ENCODE measurements around the gene NF1.

NF1 gene

DNA sequence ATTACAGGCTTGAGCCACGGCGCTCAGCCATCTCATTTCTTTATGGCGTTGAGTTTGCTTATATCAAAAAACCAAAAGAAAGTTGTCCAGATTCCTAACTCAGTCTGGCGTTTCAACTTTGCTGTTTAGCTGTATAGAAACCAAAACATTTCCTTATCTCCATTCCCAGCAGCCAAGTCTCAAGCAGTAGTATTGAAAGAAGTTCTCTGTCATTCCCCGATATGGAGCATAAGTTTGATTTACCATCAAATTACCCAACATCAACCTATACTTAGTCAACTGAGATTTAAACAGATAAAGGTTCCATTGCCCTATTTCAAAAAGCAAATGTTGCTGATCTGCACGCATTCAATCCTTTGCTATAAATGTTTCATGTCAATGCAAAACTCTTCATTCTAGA is 269.2 kb downstream of the NF1 start:
- Histone ChIP-seq H3K36me3 (ENCODE audit: insufficient read depth) (no peaks in the 10 kb centered on the region), H3K4me3 (IDR thresholded peaks at IDR 0.05; ENCODE audit: insufficient read depth, low read depth, low read length) (no peak overlapping the region), H4K20me1 (ENCODE audit: insufficient read depth) (no peaks in the 10 kb centered on the region), H3K79me2 (ENCODE audit: insufficient read depth, low read depth) (no peaks in the 10 kb centered on the region), H3K9ac (no peak overlapping the region), H3K4me2 (no peak overlapping the region), H3K4me1 (ENCODE audit: low read depth, poor library complexity, severe bottlenecking) (no peaks in the 10 kb centered on the region), H3K27me3 (ENCODE audit: insufficient read depth, low read depth) (no peaks in the 10 kb centered on the region), H3K27ac (no peak overlapping the region), H2AFZ (ENCODE audit: low read depth) (no peak overlapping the region)
- no peak for TF ChIP-seq CTCF (conservative IDR thresholded peaks at IDR 0.05; ENCODE audit: low read depth, low read length)

DNA sequence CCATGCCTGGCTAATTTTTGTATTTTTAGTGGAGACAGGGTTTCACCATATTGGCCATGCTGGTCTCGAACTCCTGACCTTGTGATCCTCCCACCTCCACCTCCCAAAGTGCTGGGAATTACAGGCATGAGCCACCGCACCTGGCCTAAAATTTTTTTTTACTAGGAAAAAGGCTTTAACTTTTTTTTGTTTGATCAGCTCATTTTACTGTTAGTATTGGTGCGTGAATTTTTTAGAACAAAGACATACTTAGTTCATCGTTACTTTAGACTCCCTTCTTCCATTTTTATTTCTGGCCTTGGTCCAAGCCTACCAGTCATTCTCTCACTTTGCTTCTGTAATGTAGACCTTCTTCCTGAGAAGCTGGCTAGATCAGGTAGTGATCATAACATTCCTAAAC is 271.3 kb downstream of the NF1 start:
- Histone ChIP-seq H3K4me2 (no peak overlapping the region), H3K79me2 (ENCODE audit: insufficient read depth, low read depth) (no peaks in the 10 kb centered on the region), H3K27me3 (ENCODE audit: insufficient read depth, low read depth) (no peaks in the 10 kb centered on the region), H3K4me3 (IDR thresholded peaks at IDR 0.05; ENCODE audit: insufficient read depth, low read depth, low read length) (no peak overlapping the region), H2AFZ (ENCODE audit: low read depth) (no peak overlapping the region), H3K27ac (no peak overlapping the region), H3K4me1 (ENCODE audit: low read depth, poor library complexity, severe bottlenecking) (no peaks in the 10 kb centered on the region), H3K36me3 (ENCODE audit: insufficient read depth) (no peaks in the 10 kb centered on the region), H3K9ac (no peak overlapping the region), H4K20me1 (ENCODE audit: insufficient read depth) (no peaks in the 10 kb centered on the region)
- no peak for TF ChIP-seq CTCF (conservative IDR thresholded peaks at IDR 0.05; ENCODE audit: low read depth, low read length)

DNA sequence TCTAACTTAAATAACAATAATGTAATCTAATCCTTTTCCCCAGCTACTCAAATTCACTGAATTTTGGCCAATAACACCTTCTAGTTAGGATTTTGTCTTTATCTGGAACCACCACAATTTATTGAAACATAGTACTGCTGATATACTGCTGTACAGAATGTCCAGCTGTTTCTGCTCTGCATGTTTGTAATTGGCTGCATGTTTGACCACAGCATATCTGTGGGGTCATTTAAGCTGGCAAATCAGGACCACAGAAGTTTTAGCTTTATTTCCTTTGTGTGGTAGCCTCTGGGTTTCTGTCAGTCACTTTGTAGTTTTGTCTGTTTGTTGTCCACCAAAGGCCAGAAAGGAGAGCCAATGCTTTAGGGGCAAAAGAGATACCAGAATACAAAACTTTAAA is 274.5 kb downstream of the NF1 start:
- Histone ChIP-seq H3K36me3 (ENCODE audit: insufficient read depth) (no peaks in the 10 kb centered on the region), H3K27ac (no peak overlapping the region), H3K4me2 (no peak overlapping the region), H3K4me1 (ENCODE audit: low read depth, poor library complexity, severe bottlenecking) (peaks cover 8% of the 10 kb centered on the region), H4K20me1 (ENCODE audit: insufficient read depth) (no peaks in the 10 kb centered on the region), H3K79me2 (ENCODE audit: insufficient read depth, low read depth) (no peaks in the 10 kb centered on the region), H3K9ac (no peak overlapping the region), H3K4me3 (IDR thresholded peaks at IDR 0.05; ENCODE audit: insufficient read depth, low read depth, low read length) (no peak overlapping the region), H3K27me3 (ENCODE audit: insufficient read depth, low read depth) (no peaks in the 10 kb centered on the region), H2AFZ (ENCODE audit: low read depth) (no peak overlapping the region)
- TF ChIP-seq CTCF (conservative IDR thresholded peaks at IDR 0.05; ENCODE audit: low read depth, low read length) = no peak

- Histone ChIP-seq H3K27me3 (ENCODE audit: insufficient read depth, low read depth) (no peaks in the 10 kb centered on the region), H3K4me3 (IDR thresholded peaks at IDR 0.05; ENCODE audit: insufficient read depth, low read depth, low read length) (no peak overlapping the region), H2AFZ (ENCODE audit: low read depth) (no peak overlapping the region), H3K4me1 (ENCODE audit: low read depth, poor library complexity, severe bottlenecking) (peaks cover 8% of the 10 kb centered on the region), H4K20me1 (ENCODE audit: insufficient read depth) (no peaks in the 10 kb centered on the region), H3K27ac (no peak overlapping the region), H3K4me2 (no peak overlapping the region), H3K36me3 (ENCODE audit: insufficient read depth) (no peaks in the 10 kb centered on the region), H3K79me2 (ENCODE audit: insufficient read depth, low read depth) (no peaks in the 10 kb centered on the region), H3K9ac (no peak overlapping the region)
- no peak for TF ChIP-seq CTCF (conservative IDR thresholded peaks at IDR 0.05; ENCODE audit: low read depth, low read length)
Observed at GRCh38 chr17:31371511-31372097, 276.8 kb downstream of the NF1 start.
